ENCODE measurements around the gene INPP4A. TPM values are rescaled to one million over a fixed set of nuclear protein-coding genes. Genes with fewer than 3 reads are reported as not detected.

INPP4A gene
- total RNA-seq, 2 experiments from 2014 or later, result 29.1 to 33.0 TPM

DNA sequence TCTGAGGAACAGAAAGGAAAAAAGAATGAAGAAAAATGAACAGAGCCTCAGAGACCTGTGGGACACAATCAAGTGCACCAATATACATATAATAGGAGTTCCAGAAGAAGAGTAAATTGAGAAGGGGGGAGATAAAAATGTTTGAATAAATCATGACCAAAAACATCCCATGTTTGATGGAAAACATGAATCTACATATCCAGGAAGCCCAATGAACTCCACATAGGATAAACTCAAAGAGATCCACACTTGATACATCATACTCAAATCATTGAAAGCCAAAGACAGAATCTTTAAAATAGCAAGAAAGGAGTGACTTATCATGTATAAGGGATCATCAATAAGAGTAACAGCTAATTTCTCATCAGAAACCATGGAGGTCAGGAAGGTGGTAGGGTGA lies 83.7 kb downstream of the INPP4A start:
- H3K9me3 Mint-ChIP-seq (ENCODE audit: low read depth), result peaks cover 3% of the 10 kb centered on the region
- peaks cover 7% of the 10 kb centered on the region for H3K4me1 Mint-ChIP-seq
- H3K36me3 Mint-ChIP-seq (ENCODE audit: low read depth), result peaks cover 13% of the 10 kb centered on the region
- no peak overlapping the region for H3K27ac Mint-ChIP-seq
- H3K27me3 Mint-ChIP-seq, result no peaks in the 10 kb centered on the region
- intact Hi-C loops (cut with DNase I, micrococcal nuclease), result no loop called here
- no peak overlapping the region for H3K4me3 Mint-ChIP-seq
- ATAC-seq, result no peak
- CTCF ChIA-PET, result interaction anchor here (0.8 kb wide), 1 partner anchor 13 kb away, joined by 3 read pairs; no protein-coding TSS in a partner anchor
- POLR2A ChIA-PET, result no interaction called here
- no peak for DNase-seq

DNA sequence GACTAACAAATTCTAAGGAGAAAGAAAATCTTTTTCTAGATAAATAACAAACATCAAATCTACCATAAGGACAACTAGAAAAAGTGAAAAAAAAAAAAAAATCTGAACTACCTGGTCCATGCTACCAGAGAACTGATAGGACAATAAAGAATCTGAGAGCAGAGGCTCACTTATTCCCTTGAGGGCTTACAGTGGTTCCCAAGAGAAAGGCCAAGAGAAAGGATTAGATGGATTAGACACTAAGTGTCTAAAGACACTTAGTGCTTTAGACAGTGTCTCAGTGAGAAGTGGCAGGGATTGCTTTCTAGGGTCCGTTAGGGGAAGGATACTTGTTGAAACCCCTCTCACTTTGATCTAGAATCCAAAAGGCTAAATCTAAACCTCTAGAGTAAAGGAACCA lies 85.5 kb downstream of the INPP4A start:
- ChIA-PET POLR2A (no interaction called here), CTCF (no interaction called here)
- DNase-seq (no peak), ATAC-seq (no peak)
- peaks cover 3% of the 10 kb centered on the region for H3K9me3 Mint-ChIP-seq (ENCODE audit: low read depth)
- no peak overlapping the region for H3K27ac Mint-ChIP-seq
- peaks cover 8% of the 10 kb centered on the region for H3K36me3 Mint-ChIP-seq (ENCODE audit: low read depth)
- peaks cover 7% of the 10 kb centered on the region for H3K4me1 Mint-ChIP-seq
- intact Hi-C loops (cut with DNase I, micrococcal nuclease), result no loop called here
- no peak overlapping the region for H3K4me3 Mint-ChIP-seq
- no peaks in the 10 kb centered on the region for H3K27me3 Mint-ChIP-seq

DNA sequence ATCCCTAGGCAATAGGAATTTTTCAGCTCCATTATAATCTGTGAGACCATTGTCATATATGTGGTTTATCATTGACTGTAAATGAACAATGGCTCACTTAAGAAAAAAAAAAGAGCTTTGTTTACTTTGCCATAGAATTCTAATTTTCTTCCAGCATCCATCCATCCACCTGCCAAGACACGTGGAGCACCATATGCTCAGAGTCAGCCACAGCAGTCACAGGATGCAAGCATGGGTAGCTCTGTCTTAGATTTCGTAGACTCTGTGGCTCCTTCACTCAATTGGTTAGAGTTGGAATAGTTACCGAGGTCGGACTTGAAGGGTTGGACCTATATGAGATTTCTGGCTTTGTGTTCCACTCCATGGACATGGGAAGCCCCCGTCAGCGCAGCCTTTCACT lies 88.1 kb downstream of the INPP4A start:
- POLR2A ChIA-PET, result no interaction called here
- CTCF ChIA-PET, result interaction anchor here (1.5 to 1.8 kb wide), 2 partner anchors 36 to 45 kb away, joined by 5 to 6 read pairs; no protein-coding TSS in a partner anchor

DNA sequence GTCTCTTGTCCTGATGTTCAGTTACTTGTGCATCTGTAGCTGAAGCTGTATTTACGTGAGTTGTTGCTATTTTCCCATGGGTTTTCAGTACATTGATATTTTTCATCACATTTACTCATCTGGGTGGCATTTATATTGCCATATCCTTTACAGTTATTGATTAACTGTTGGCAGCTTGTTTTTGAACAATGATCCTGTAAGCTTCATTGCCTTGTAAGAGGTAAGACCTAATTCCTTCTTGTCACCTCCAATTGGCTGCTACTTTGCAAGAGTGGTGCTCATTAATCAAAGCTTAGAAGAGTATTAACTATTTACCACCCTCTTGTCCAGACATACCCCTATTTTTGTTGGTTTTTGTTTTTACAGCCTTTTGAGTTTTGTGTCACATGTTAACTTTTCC lies 88.9 kb downstream of the INPP4A start:
- H3K9me3 Mint-ChIP-seq (ENCODE audit: low read depth), result no peaks in the 10 kb centered on the region
- H3K36me3 Mint-ChIP-seq (ENCODE audit: low read depth), result peaks cover 9% of the 10 kb centered on the region

More for the DNA sequence above, 88.1 kb downstream of the INPP4A start:
- intact Hi-C loops (cut with DNase I, micrococcal nuclease), result no loop called here
- Mint-ChIP-seq H3K36me3 (ENCODE audit: low read depth) (peaks cover 9% of the 10 kb centered on the region), H3K27ac (no peak overlapping the region), H3K9me3 (ENCODE audit: low read depth) (no peaks in the 10 kb centered on the region), H3K4me3 (no peak overlapping the region), H3K27me3 (no peaks in the 10 kb centered on the region), H3K4me1 (peaks cover 3% of the 10 kb centered on the region)
- ATAC-seq (no peak), DNase-seq (no peak)

DNA sequence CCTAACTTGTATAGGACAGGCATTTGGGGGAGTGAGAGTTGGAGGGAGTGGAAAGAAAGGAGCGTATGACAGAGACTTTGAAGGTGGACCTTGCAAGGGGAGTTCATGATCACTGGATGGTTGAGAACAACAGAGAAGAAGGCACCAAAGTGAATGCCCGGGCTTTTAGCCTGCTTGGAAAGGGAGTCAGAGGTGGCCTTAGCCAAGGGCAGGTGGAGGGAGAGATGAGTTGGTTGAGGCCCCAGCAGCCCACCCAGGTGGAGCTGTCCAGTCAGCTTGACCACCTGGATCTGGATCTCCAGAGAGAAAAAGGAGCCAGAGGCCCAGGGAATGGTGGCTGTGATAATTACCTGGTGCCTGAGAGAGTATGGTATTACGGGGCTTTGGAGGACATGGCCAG lies 90.1 kb downstream of the INPP4A start:
- POLR2A ChIA-PET, result no interaction called here
- Mint-ChIP-seq H3K4me1 (peaks cover 5% of the 10 kb centered on the region), H3K27ac (no peak overlapping the region), H3K4me3 (no peak overlapping the region), H3K27me3 (no peaks in the 10 kb centered on the region), H3K9me3 (ENCODE audit: low read depth) (no peaks in the 10 kb centered on the region), H3K36me3 (ENCODE audit: low read depth) (peaks cover 16% of the 10 kb centered on the region)
- ATAC-seq (no peak), DNase-seq (no peak)
- CTCF ChIA-PET, result interaction anchor here (0.8 to 1.6 kb wide), 3 partner anchors 16 to 126 kb away, joined by 3 read pairs; no protein-coding TSS in a partner anchor
- intact Hi-C loops (cut with DNase I, micrococcal nuclease), result no loop called here

More for the DNA sequence above, 88.9 kb downstream of the INPP4A start:
- DNase-seq (no peak), ATAC-seq (no peak)
- POLR2A ChIA-PET, result no interaction called here
- intact Hi-C loops (cut with DNase I, micrococcal nuclease), result no loop called here
- CTCF ChIA-PET, result interaction anchor here (1.8 kb wide), 1 partner anchor 35 kb away, joined by 6 read pairs; no protein-coding TSS in a partner anchor
- Mint-ChIP-seq H3K4me1 (peaks cover 5% of the 10 kb centered on the region), H3K4me3 (no peak overlapping the region), H3K27ac (no peak overlapping the region), H3K27me3 (no peaks in the 10 kb centered on the region)

DNA sequence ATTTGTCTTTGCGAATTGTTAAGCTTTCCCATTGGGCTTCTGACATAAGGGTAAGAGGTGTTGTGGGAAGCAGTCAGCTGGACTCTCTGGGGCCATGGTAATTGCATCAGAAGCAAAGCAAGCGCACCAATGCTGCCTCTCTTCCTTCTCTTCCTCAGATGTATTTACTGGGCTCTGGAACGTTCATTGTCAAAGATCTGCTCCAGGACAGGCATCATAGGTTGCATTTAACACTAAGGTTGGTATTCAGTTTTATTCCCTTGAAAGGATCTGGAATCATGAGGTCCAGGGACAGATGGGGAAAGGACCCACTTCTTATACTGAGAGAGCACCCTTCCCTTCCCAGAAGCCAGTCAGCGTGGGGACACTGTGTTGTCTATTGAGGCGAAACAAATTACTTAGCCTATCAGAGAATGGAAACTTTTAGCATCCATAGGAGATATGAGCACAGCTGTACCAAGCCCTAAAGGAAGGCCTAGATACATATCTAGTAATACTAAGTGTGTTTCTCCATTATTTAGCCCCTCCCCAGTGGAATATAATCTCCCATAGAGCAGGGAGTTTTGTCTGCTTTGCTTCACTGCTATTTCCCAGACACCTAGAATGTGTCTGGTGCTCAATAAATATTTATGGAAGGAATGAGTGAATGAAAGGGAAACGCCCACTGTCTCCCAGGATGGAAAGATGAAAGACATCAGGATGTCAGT lies 91.5 kb downstream of the INPP4A start:
- Mint-ChIP-seq H3K36me3 (ENCODE audit: low read depth) (peaks cover 23% of the 10 kb centered on the region), H3K27ac (peak overlapping the region; percentile 32), H3K9me3 (ENCODE audit: low read depth) (no peaks in the 10 kb centered on the region), H3K4me1 (peaks cover 5% of the 10 kb centered on the region), H3K27me3 (no peaks in the 10 kb centered on the region), H3K4me3 (no peak overlapping the region)
- POLR2A ChIA-PET, result no interaction called here
- DNase-seq (no peak), ATAC-seq (no peak)
- intact Hi-C loops (cut with DNase I, micrococcal nuclease), result no loop called here
- CTCF ChIA-PET, result interaction anchor here (1.6 kb wide), 1 partner anchor 21 kb away, joined by 3 read pairs; no protein-coding TSS in a partner anchor

DNA sequence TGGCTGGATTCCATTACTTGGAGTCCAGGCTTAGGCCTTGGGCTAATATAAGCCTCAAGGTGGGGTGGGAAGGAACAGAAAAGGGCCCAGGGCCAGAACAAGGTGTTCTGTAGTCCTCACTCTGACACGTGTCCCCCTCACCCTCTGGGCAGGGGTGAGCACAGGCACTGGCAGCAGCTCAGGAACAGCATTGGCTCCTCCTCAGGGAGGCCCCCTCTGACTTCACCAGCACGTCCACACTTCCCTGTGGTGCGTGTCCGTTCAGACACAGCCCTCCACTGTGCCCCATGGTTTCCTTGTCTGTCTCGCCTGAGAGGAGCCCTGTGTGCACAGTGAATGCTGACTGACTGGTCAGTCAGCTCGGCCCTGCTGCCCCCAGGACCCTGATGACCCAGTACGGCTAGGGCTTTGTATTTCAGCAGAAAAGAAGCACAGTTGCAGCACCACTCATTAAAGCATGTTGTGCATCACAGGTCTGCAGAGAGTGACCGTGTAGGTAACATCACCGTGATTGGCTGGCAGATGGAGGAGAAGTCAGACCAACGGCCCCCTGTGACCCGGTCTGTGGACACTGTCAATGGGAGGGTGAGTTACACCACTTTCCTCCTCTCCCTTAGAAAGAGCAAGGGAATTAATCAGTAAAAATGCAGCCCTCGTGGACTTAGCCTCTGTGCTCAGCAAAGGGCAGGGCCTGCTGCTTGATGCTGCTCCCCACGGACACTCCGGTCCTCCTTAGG lies 92.9 kb downstream of the INPP4A start:
- peaks cover 25% of the 10 kb centered on the region for H3K36me3 Mint-ChIP-seq (ENCODE audit: low read depth)
- H3K9me3 Mint-ChIP-seq (ENCODE audit: low read depth), result no peaks in the 10 kb centered on the region
- no peak for DNase-seq
- H3K27ac Mint-ChIP-seq, result peak overlapping the region; percentile 2
- no peaks in the 10 kb centered on the region for H3K27me3 Mint-ChIP-seq
- ChIA-PET POLR2A (no interaction called here), CTCF (no interaction called here)
- peaks cover 14% of the 10 kb centered on the region for H3K4me1 Mint-ChIP-seq
- no peak for ATAC-seq
- H3K4me3 Mint-ChIP-seq, result no peak overlapping the region
- intact Hi-C loops (cut with DNase I, micrococcal nuclease), result no loop called here

DNA sequence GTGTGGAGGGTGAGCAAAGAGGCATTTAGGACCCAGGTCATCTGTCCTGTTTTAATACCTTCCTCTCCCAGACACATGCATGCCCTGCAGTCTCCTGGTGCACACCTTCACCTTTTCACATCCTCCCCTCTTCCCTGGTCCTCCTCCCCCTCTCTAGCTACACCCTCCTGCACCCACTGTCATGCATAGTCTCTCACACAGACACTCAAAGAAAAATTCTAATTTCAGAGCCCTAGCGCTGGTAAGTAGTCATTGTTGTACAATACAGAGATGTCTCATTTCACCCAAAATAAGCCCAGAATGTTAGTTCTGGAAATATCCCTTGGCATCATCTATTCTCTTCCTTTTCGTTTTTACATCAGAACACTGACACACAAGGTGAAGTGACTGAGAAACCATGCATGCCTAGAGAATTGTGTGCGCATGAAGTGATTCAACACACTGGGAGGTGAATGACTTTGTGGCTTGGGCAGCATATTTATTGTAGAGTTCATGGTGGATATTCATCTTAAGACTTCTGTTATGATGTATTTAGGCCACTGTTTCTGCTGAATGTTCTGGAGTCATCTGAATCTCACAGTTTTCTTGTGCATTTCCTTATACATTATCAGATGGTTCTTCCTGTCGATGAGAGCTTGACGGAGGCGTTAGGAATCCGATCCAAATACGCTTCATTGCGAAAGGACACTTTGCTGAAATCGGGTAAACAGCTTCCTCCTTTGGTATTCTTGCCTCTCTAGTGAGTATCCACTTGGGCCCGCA lies 93.8 kb downstream of the INPP4A start:
- Mint-ChIP-seq H3K36me3 (ENCODE audit: low read depth) (peaks cover 25% of the 10 kb centered on the region), H3K4me3 (no peak overlapping the region), H3K9me3 (ENCODE audit: low read depth) (no peaks in the 10 kb centered on the region), H3K27ac (peak overlapping the region; percentile 59), H3K4me1 (peaks cover 17% of the 10 kb centered on the region), H3K27me3 (no peaks in the 10 kb centered on the region)
- CTCF ChIA-PET, result no interaction called here
- ATAC-seq, result peak; percentile 76
- intact Hi-C loops (cut with DNase I, micrococcal nuclease), result no loop called here
- POLR2A ChIA-PET, result no interaction called here
- DNase-seq, result no peak

DNA sequence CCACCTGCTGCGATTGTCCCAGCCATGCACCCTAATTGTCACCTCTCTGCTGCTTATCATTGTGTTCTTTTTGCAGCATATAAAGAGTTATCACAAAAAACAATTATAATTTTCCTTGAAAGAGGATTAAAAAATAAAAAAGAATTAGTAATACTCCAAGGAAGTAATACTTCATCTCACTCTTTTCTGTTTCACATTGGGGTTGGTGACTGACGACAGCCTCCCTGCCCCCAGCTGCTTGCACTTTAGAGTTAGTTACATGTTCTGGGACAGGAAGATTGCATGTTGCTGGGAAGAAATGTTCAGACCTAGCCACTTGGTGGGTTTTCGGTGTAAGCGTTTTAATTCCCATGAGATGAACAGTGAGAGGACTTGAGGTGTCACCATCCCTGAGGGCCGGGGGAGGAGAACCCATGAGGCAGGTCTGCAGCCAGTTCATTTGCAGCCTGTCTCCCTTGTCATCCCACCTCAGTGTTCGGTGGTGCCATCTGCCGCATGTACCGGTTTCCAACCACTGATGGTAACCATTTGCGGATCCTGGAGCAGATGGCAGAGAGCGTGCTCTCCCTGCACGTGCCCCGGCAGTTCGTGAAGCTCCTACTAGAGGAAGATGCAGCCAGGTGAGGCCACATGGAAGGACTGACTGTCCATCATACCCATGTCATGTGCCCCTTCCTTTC lies 94.5 kb downstream of the INPP4A start:
- Mint-ChIP-seq H3K27me3 (no peaks in the 10 kb centered on the region), H3K4me3 (no peak overlapping the region), H3K4me1 (peaks cover 21% of the 10 kb centered on the region), H3K27ac (peak overlapping the region; percentile 22), H3K36me3 (ENCODE audit: low read depth) (peaks cover 29% of the 10 kb centered on the region), H3K9me3 (ENCODE audit: low read depth) (no peaks in the 10 kb centered on the region)
- ATAC-seq (no peak), DNase-seq (no peak)
- ChIA-PET POLR2A (no interaction called here), CTCF (interaction anchor here (0.6 to 0.7 kb wide), 2 partner anchors 29 to 768 kb away, joined by 3 read pairs; no protein-coding TSS in a partner anchor)
- intact Hi-C loops (cut with DNase I, micrococcal nuclease), result no loop called here

DNA sequence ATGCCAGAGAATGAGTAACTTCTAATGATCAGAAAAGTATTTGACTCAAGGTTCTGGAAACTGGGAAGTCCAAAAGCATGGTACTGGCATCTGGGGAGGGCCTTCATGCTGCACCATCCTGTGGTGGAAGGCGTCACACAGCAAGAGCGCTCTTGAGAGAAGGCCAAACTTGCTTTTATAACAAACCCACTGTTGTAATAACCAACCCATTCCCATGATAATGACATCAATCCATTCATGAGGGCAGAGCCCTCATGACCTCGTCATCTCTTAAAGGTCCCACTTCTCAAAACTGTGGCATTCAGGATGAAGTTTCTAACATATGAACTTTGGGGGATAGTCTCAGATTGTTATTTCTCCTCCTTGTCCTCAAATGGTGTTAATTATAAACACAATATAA lies 95.9 kb downstream of the INPP4A start:
- ATAC-seq, result no peak
- Mint-ChIP-seq H3K4me3 (no peak overlapping the region), H3K36me3 (ENCODE audit: low read depth) (peaks cover 35% of the 10 kb centered on the region), H3K4me1 (peaks cover 21% of the 10 kb centered on the region), H3K27ac (no peak overlapping the region), H3K9me3 (ENCODE audit: low read depth) (no peaks in the 10 kb centered on the region), H3K27me3 (no peaks in the 10 kb centered on the region)
- DNase-seq, result no peak
- ChIA-PET POLR2A (no interaction called here), CTCF (interaction anchor here (0.7 to 1.2 kb wide), 3 partner anchors 9 to 53 kb away, joined by 3 to 4 read pairs (median 3); no protein-coding TSS in a partner anchor)
- intact Hi-C loops (cut with DNase I, micrococcal nuclease), result no loop called here

DNA sequence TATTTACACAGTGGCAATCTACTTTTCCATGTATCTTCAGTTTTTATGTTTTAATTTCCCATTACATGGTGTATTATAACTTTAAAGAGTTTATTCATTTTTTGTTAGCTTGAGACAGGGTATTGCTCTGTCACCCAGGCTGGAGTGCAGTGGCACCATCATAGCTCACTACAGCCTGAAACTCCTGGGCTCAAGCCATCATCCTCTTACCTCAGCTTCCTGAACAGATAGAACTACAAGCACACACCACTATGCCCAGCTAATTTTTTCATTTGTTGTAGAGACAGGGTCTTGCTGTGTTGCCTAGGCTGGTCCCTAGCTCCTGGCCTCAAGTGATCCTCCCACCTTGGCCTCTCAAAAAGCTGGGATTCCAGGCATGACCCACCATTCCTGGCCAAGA lies 96.8 kb downstream of the INPP4A start:
- H3K27ac Mint-ChIP-seq, result peak overlapping the region; percentile 67
- H3K27me3 Mint-ChIP-seq, result no peaks in the 10 kb centered on the region
- no peaks in the 10 kb centered on the region for H3K9me3 Mint-ChIP-seq (ENCODE audit: low read depth)
- ATAC-seq, result no peak
- DNase-seq, result no peak
- H3K4me1 Mint-ChIP-seq, result peaks cover 21% of the 10 kb centered on the region
- intact Hi-C loops (cut with DNase I, micrococcal nuclease), result no loop called here
- H3K36me3 Mint-ChIP-seq (ENCODE audit: low read depth), result peaks cover 34% of the 10 kb centered on the region
- H3K4me3 Mint-ChIP-seq, result no peak overlapping the region
- POLR2A ChIA-PET, result interaction anchor here (0.6 to 1.0 kb wide), 3 partner anchors 9 to 609 kb away, joined by 3 to 5 read pairs (median 4); no protein-coding TSS in a partner anchor
- CTCF ChIA-PET, result interaction anchor here (0.9 to 1.8 kb wide), 3 partner anchors 10 to 27 kb away, joined by 3 to 9 read pairs (median 6); no protein-coding TSS in a partner anchor

All from activated CD4-positive, alpha-beta T cell treated with anti-CD3 and anti-CD28 coated beads for 36 hours (primary cell).